K562 (cell line): ENCODE measurements around the gene RLN1. TPM values are rescaled to one million over a fixed set of nuclear protein-coding genes. Genes with fewer than 3 reads are reported as not detected.

Experiments used
- ATAC-seq: fragments of 200-7000 bp; cut with Tn5 transposase; 3 replicates; pipeline ENCODE4 v1.9.1; 2020; ENCODE audit warnings: moderate library complexity
- BruUV-seq: library from RNA; stranded (reverse); fragments of 400-500 nt; replicated peaks from 2 replicates; lab custom pipeline; 2021; lab: Mats Ljungman, UMichigan
- CTCF ChIA-PET: fragments of 300-600 bp; formaldehyde crosslinking; extraction: SDS; loops from one replicate; lab custom pipeline; 2021; ENCODE audit warnings: low intra/inter-chr PET ratio; lab: Yijun Ruan, JAX
- POLR2A ChIA-PET: fragments of 300-600, 350-650 bp; sonication (Branson Sonifier 250); formaldehyde crosslinking; extraction: SDS; loops from one replicate; lab custom pipeline; 2021; ENCODE audit warnings: antibody characterized with exemption, inconsistent platforms; lab: Yijun Ruan, JAX
- DNase-seq, 4 experiments: peaks; one replicate each; pipeline versions ENCODE4 v3.0.0 to v3.0.0-alpha.2; 2011 to 2018; ENCODE audit warnings: low spot score in 3 of 4, mixed read lengths in 3 of 4; ENCODE audit errors: extremely low read depth in 1 of 4
- FAIRE-seq: peaks from 2 replicates; lab custom pipeline; 2011; peaks lifted over from hg19 to GRCh38; lab: Jason Lieb, UNC
- H2AFZ ChIP-seq: 2 replicates; pipeline ENCODE4 v1.6.0; 2011; ENCODE audit warnings: low read depth, low read length, control low read depth, inconsistent platforms
- H3K27ac ChIP-seq: fragments of 200-600 bp; 3 replicates; pipeline ENCODE4 v1.8.0; 2011; ENCODE audit warnings: low read depth, mild to moderate bottlenecking, control low read depth, inconsistent platforms, low read length, moderate library complexity, mixed read lengths; ENCODE audit errors: extremely low read depth
- H3K27me3 ChIP-seq, 2 experiments: fragments of 300-600 bp in 1 of 2; 2 replicates in 1 of 2; 3 replicates in 1 of 2; pipeline versions ENCODE4 v1.6.0 to v1.8.0; 2011; ENCODE audit warnings: inconsistent platforms in 2 of 2, low read length in 2 of 2, mild to moderate bottlenecking in 1 of 2, mixed read lengths in 1 of 2, moderate library complexity in 1 of 2; ENCODE audit not compliant: control insufficient read depth in 2 of 2, insufficient read depth in 2 of 2
- H3K36me3 ChIP-seq: fragments of 300-600 bp; 3 replicates; pipeline ENCODE4 v1.8.0; 2011; ENCODE audit warnings: mild to moderate bottlenecking, low read length, inconsistent platforms; ENCODE audit not compliant: control insufficient read depth, insufficient read depth
- H3K4me1 ChIP-seq, 2 experiments: fragments of 200-600 bp in 1 of 2; replicated peaks in 1 of 2; 2 replicates in 1 of 2; 3 replicates in 1 of 2; pipeline versions ENCODE4 v1.5.1 to v1.8.0; 2011; ENCODE audit warnings: inconsistent platforms in 2 of 2, low read length in 2 of 2, mild to moderate bottlenecking in 1 of 2, mixed read lengths in 1 of 2, moderate library complexity in 1 of 2; ENCODE audit not compliant: control insufficient read depth in 2 of 2, insufficient read depth in 2 of 2
- H3K4me2 ChIP-seq: 2 replicates; pipeline ENCODE4 v1.6.1; 2011; ENCODE audit warnings: low read length, control low read depth, inconsistent platforms, mixed read lengths; ENCODE audit not compliant: insufficient read depth
- H3K4me3 ChIP-seq: fragments of 200-600 bp; sonication (generic), shearing (Covaris generic); 2 replicates; pipeline ENCODE4 v1.5.1; 2016; ENCODE audit warnings: control low read depth, inconsistent platforms
- H3K79me2 ChIP-seq: fragments of 200-600 bp; 3 replicates; pipeline ENCODE4 v1.8.0; 2011; ENCODE audit warnings: low read length, inconsistent platforms; ENCODE audit not compliant: control insufficient read depth, insufficient read depth
- H3K9ac ChIP-seq, 2 experiments: 2 replicates each; pipeline versions ENCODE4 v1.6.0 to v1.6.1; 2011; ENCODE audit warnings: low read depth in 2 of 2, low read length in 2 of 2, control low read depth in 1 of 2, inconsistent platforms in 1 of 2, mild to moderate bottlenecking in 1 of 2, mixed read lengths in 1 of 2; ENCODE audit not compliant: insufficient read depth in 1 of 2
- H3K9me1 ChIP-seq: one replicate; pipeline ENCODE4 v1.6.0; 2011; ENCODE audit warnings: inconsistent platforms, mild to moderate bottlenecking, low read length, moderate library complexity; ENCODE audit not compliant: control insufficient read depth, insufficient read depth
- H3K9me3 ChIP-seq: replicated peaks from 2 replicates; pipeline ENCODE4 v1.5.1; 2011; ENCODE audit warnings: low read depth, low read length, inconsistent platforms; ENCODE audit not compliant: control insufficient read depth, insufficient read depth
- H4K20me1 ChIP-seq: replicated peaks from 2 replicates; pipeline ENCODE4 v1.6.1; 2011; ENCODE audit warnings: low read length, inconsistent platforms, mixed read lengths; ENCODE audit not compliant: control insufficient read depth, insufficient read depth
- ADNP ChIP-seq: fragments of 200-800 bp; sonication (Bioruptor generic); IDR thresholded peaks from 2 replicates; pipeline ENCODE4 v1.6.1; 2016; ENCODE audit warnings: missing genetic modification characterization, missing compliant biosample characterization
- CGGBP1 ChIP-seq: fragments of 250-450 bp; sonication (Bioruptor Pico); IDR thresholded peaks from 2 replicates; pipeline ENCODE4 v1.9.0; 2021; ENCODE audit warnings: mild to moderate bottlenecking
- EGR1 ChIP-seq: fragments of 450-650 bp; conservative IDR thresholded peaks from 2 replicates; pipeline ENCODE4 v1.6.1; 2017; ENCODE audit warnings: mild to moderate bottlenecking
- EHMT2 ChIP-seq: fragments of 450-650 bp; IDR thresholded peaks from 2 replicates; pipeline ENCODE4 v1.6.1; 2018; ENCODE audit warnings: antibody characterized with exemption
- ELF2 ChIP-seq: fragments of 250-450 bp; sonication (Bioruptor Pico); IDR thresholded peaks from 2 replicates; pipeline ENCODE4 v1.5.0; 2021; ENCODE audit warnings: mild to moderate bottlenecking
- PHF8 ChIP-seq: fragments of 200-600 bp; sonication (generic); IDR thresholded peaks from 2 replicates; pipeline ENCODE4 v1.6.1; 2012; ENCODE audit warnings: mixed run types, mild to moderate bottlenecking, inconsistent platforms, low read length, moderate library complexity, borderline replicate concordance
- PTTG1 ChIP-seq: fragments of 450-650 bp; IDR thresholded peaks from 2 replicates; pipeline ENCODE4 v1.6.1; 2016; ENCODE audit warnings: low read depth, mild to moderate bottlenecking, missing genetic modification characterization, missing compliant biosample characterization
- TAF15 ChIP-seq: fragments of 200-400 bp; formaldehyde crosslinking; IDR thresholded peaks from 2 replicates; pipeline ENCODE4 v1.6.1; 2017; ENCODE audit warnings: mild to moderate bottlenecking, low read depth, low read length, moderate library complexity
- TFE3 ChIP-seq: fragments of 450-650 bp; formaldehyde crosslinking; IDR thresholded peaks from 2 replicates; pipeline ENCODE4 v1.4.0; 2020; ENCODE audit warnings: mild to moderate bottlenecking, mixed read lengths
- USF1 ChIP-seq: sonication (generic); formaldehyde crosslinking; IDR thresholded peaks from 2 replicates; pipeline ENCODE4 v1.9.0; 2022; ENCODE audit warnings: mild to moderate bottlenecking, missing genetic modification reagents
- ZNF212 ChIP-seq: fragments of 450-650 bp; formaldehyde crosslinking; IDR thresholded peaks from 2 replicates; pipeline ENCODE4 v1.4.0; 2020; ENCODE audit warnings: mild to moderate bottlenecking
- ZNF696 ChIP-seq: fragments of 250-450 bp; sonication (Bioruptor Pico); conservative IDR thresholded peaks from 2 replicates; pipeline ENCODE4 v1.4.0; 2020; ENCODE audit warnings: mild to moderate bottlenecking, moderate library complexity
- WGBS: fragments of 100-300 bp; shearing (Covaris generic); methylation state at CpG from one replicate; pipeline ENCODE4 v1.1.6; 2016; ENCODE audit warnings: low coverage, mixed read lengths; ENCODE audit not compliant: insufficient coverage; ENCODE audit errors: missing lambda C conversion rate; 5-methylcytosine and 5-hydroxymethylcytosine counted together
- in situ Hi-C: fragments of 300-500 bp; cut with MboI; formaldehyde crosslinking; loops from 4 replicates; pipeline ENCODE4 v1.15.0; 2018; ENCODE audit warnings: inconsistent platforms, mixed read lengths
- intact Hi-C: fragments of 100-400 bp; cut with micrococcal nuclease; formaldehyde crosslinking; loops from 2 replicates; pipeline ENCODE4 v1.14.2; 2022
- polyA plus RNA-seq, 8 experiments: library from polyadenylated mRNA; depleted of rRNA in 4 of 8; stranded (reverse) in 5 of 8; unstranded in 3 of 8; fragments of >200 nt; fragmentation: Nextera tagmentation in 2 of 8; fragmentation: Illumina TruSeq in 1 of 8; extraction: Ambion mirVana in 2 of 8; extraction: Trizol in 1 of 8; gene quantifications; 2 replicates each; pipeline versions ENCODE4 v1.2.1 to v1.2.3, GENCODE V29; 2011 to 2014; ENCODE audit warnings: inconsistent platforms in 1 of 8, missing spikeins in 1 of 8
- total RNA-seq, 7 experiments: library from RNA; depleted of rRNA in 6 of 7; stranded (reverse); fragments of >200 nt in 6 of 7; fragmentation: Illumina TruSeq in 2 of 7; extraction: Trizol in 2 of 7; gene quantifications; 2 replicates each; pipeline versions ENCODE4 v1.2.1 to v1.2.3, GENCODE V29; 2011 to 2021; ENCODE audit warnings: low replicate concordance in 1 of 7
- TF ChIP-seq, protein P1 (sequence below): fragments of 250-450 bp; sonication (Bioruptor Pico); IDR thresholded peaks from 2 replicates; pipeline ENCODE4 v1.8.0; 2021; ENCODE audit warnings: mild to moderate bottlenecking, moderate library complexity

Gene RLN1
- total and polyA plus RNA-seq, 9 of the 15 experiments (the other 6 are each of a cell fraction or from before 2014, with no cell fraction given), result not detected

DNA sequence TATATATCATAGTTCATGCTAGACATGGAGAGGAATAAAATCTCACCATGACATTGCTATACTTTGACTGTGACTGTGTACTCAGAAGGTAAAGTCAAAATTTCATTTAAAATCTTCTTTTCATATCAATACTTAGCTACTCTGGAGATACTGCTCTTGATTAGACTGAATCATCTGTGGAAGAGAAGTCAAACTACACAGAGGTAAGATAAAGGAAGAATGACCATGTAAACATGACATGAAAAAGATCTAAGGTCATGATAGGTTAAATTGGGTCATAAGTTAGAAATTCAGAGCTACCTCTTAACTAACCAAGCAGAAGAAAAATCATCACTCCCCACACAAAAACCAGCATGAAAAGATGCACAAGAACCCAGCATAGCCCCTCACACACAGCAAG is 44.8 kb upstream of the RLN1 start:
- H3K4me1 ChIP-seq, result no peaks in the 10 kb centered on the region

GRCh38 chr9:5382479-5382878 is 42.8 kb upstream of the RLN1 start:
- Histone ChIP-seq H3K4me2 (no peak overlapping the region), H3K9me1 (no peaks in the 10 kb centered on the region), H3K9me3 (no peaks in the 10 kb centered on the region), H3K36me3 (no peaks in the 10 kb centered on the region), H3K9ac (no peak overlapping the region), H3K27me3 (no peaks in the 10 kb centered on the region), H3K4me1 (no peaks in the 10 kb centered on the region), H3K4me3 (no peak overlapping the region), H3K79me2 (no peaks in the 10 kb centered on the region), H3K27ac (no peak overlapping the region), H4K20me1 (no peaks in the 10 kb centered on the region), H2AFZ (no peak overlapping the region)
- in situ Hi-C loops, result no loop called here
- TF ChIP-seq USF1, result no peak
- no peak for TF ChIP-seq PTTG1
- no peak for TF ChIP-seq ZNF696
- TF ChIP-seq EHMT2, result no peak
- no peak for TF ChIP-seq TAF15
- no peak for TF ChIP-seq EGR1
- TF ChIP-seq PHF8, result no peak
- TF ChIP-seq, protein P1, sequence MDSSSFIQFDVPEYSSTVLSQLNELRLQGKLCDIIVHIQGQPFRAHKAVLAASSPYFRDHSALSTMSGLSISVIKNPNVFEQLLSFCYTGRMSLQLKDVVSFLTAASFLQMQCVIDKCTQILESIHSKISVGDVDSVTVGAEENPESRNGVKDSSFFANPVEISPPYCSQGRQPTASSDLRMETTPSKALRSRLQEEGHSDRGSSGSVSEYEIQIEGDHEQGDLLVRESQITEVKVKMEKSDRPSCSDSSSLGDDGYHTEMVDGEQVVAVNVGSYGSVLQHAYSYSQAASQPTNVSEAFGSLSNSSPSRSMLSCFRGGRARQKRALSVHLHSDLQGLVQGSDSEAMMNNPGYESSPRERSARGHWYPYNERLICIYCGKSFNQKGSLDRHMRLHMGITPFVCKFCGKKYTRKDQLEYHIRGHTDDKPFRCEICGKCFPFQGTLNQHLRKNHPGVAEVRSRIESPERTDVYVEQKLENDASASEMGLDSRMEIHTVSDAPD (CRISPR knock-in tag), result no peak
- TF ChIP-seq ZNF212 (CRISPR knock-in tag), result no peak
- no peak for TF ChIP-seq ADNP (tag)
- TF ChIP-seq TFE3 (CRISPR knock-in tag), result no peak
- ChIA-PET CTCF (no interaction called here), POLR2A (no interaction called here)
- no peak for ATAC-seq
- FAIRE-seq, result no peak
- 7% methylated on average over 3 of the region's 3 CpGs for WGBS
- intact Hi-C loops, result no loop called here
- DNase-seq, result no peak
- BruUV-seq, result no TSS peak

More for the DNA sequence above, 44.8 kb upstream of the RLN1 start:
- no peak overlapping the region for H2AFZ ChIP-seq
- H3K79me2 ChIP-seq, result no peaks in the 10 kb centered on the region
- ATAC-seq, result no peak
- H3K27ac ChIP-seq, result no peak overlapping the region
- POLR2A ChIA-PET, result no interaction called here
- DNase-seq, result no peak
- CTCF ChIA-PET, result no interaction called here
- H3K4me2 ChIP-seq, result no peak overlapping the region
- TF ChIP-seq ELF2 (CRISPR knock-in tag) (no peak), CGGBP1 (CRISPR knock-in tag) (no peak)
- TF ChIP-seq, all 486 proteins: peak for 0
- Histone ChIP-seq H4K20me1 (no peaks in the 10 kb centered on the region), H3K9me3 (no peaks in the 10 kb centered on the region), H3K27me3 (no peaks in the 10 kb centered on the region), H3K9me1 (no peaks in the 10 kb centered on the region), H3K4me3 (no peak overlapping the region), H3K9ac (no peak overlapping the region), H3K36me3 (no peaks in the 10 kb centered on the region)
- in situ Hi-C loops, result no loop called here
- no peak for FAIRE-seq
- no TSS peak for BruUV-seq
- intact Hi-C loops, result no loop called here
